Ascending aorta (tissue), 2 donors: ENCODE data around the gene VWA8. TPM values are rescaled to one million over a fixed set of nuclear protein-coding genes. Genes with fewer than 3 reads are reported as not detected.
"Not testable (repeated sequence)": the region's sequence is repeated elsewhere in the genome, so short reads cannot be mapped to it uniquely, and the experiment has no call there.

ENCODE experiments used
- DNase-seq, 2 donors: peaks; one replicate each; pipeline ENCODE4 v3.0.0-alpha.2; 2019; ENCODE audit warnings: low spot score in 2 of 2
- H3K27ac ChIP-seq, 2 donors: fragments of 200-600 bp; sonication (generic); one replicate each; pipeline ENCODE4 v1.5.1; 2016 to 2017; ENCODE audit warnings: mild to moderate bottlenecking in 1 of 2
- H3K27me3 ChIP-seq: fragments of 200-600 bp; sonication (generic); one replicate; pipeline ENCODE4 v1.5.1; 2017
- H3K36me3 ChIP-seq, 2 donors: fragments of 200-600 bp; sonication (generic); one replicate each; pipeline ENCODE4 v1.5.1; 2016
- H3K4me1 ChIP-seq, 2 donors: fragments of 200-600 bp; sonication (generic); one replicate each; pipeline ENCODE4 v1.5.1; 2016 to 2017; ENCODE audit warnings: mild to moderate bottlenecking in 1 of 2
- H3K4me3 ChIP-seq, 2 donors: fragments of 200-600 bp; sonication (generic); one replicate each; pipeline ENCODE4 v1.5.1; 2016 to 2017; ENCODE audit warnings: mild to moderate bottlenecking in 1 of 2
- H3K9me3 ChIP-seq, 2 donors: fragments of 200-600 bp; sonication (generic); one replicate each; pipeline ENCODE4 v1.5.1; 2016
- CTCF ChIP-seq, 3 experiments: fragments of 200-600 bp in 2 of 3; fragments of 450-650 bp in 1 of 3; sonication (generic) in 2 of 3; IDR thresholded peaks; one replicate each; pipeline ENCODE4 v1.5.1; 2016 to 2019; ENCODE audit warnings: antibody characterized with exemption in 3 of 3, mild to moderate bottlenecking in 1 of 3, moderate library complexity in 1 of 3
- intact Hi-C: fragments of 100-400 bp; cut with DNase I; formaldehyde crosslinking; loops from one replicate; pipeline ENCODE4 v1.15.1; 2023
- total RNA-seq: library from RNA; depleted of rRNA; stranded (reverse); fragments of >200 nt; gene quantifications from one replicate; pipeline ENCODE4 v1.1.0, GENCODE V29; 2016

VWA8 gene
- total RNA-seq, 1 donor from 2014 or later = 10.4 TPM

DNA sequence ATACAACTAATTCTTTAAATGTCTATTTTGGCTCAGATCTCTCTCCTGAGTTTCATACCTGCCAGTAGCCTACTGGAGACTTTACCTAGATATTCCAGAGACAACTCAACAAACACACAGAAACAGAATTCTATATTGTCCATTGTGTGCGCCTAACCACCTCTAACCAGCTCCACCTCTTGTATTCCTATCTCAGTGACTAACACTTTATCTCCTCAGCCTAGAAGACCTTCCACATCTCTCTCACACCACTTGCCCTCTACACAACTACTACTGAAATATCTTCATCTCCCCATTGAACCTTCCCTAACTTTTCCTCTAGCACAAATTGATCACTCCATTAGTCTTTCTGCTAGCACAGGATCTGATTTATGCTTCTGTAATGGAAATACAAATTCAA lies 6.7 kb downstream of the VWA8 start:
- no peaks in the 10 kb centered on the region for H3K9me3 ChIP-seq
- H3K36me3 ChIP-seq = peaks cover 0 to 1% of the 10 kb centered on the region in 2 donors
- no peak overlapping the region for H3K4me3 ChIP-seq
- intact Hi-C loops = no loop called here
- DNase-seq = no peak
- no peak for TF ChIP-seq CTCF (IDR thresholded peaks at IDR 0.05)
- H3K4me1 ChIP-seq = no peaks in the 10 kb centered on the region
- H3K27ac ChIP-seq = no peak overlapping the region
- H3K27me3 ChIP-seq = no peaks in the 10 kb centered on the region

GRCh38 chr13:41952749-41953148 lies 8.2 kb downstream of the VWA8 start:
- Histone ChIP-seq H3K4me3 (no peak overlapping the region), H3K4me1 (no peaks in the 10 kb centered on the region), H3K27me3 (no peaks in the 10 kb centered on the region), H3K36me3 (peaks cover 0 to 9% of the 10 kb centered on the region in 2 donors), H3K9me3 (no peaks in the 10 kb centered on the region), H3K27ac (no peak overlapping the region)
- no peak for DNase-seq
- no peak for TF ChIP-seq CTCF (IDR thresholded peaks at IDR 0.05)
- intact Hi-C loops = no loop called here

GRCh38 chr13:41949104-41949503 lies 11.8 kb downstream of the VWA8 start:
- H3K4me3 ChIP-seq, DNase-seq, intact Hi-C loops: not testable (repeated sequence)

DNA sequence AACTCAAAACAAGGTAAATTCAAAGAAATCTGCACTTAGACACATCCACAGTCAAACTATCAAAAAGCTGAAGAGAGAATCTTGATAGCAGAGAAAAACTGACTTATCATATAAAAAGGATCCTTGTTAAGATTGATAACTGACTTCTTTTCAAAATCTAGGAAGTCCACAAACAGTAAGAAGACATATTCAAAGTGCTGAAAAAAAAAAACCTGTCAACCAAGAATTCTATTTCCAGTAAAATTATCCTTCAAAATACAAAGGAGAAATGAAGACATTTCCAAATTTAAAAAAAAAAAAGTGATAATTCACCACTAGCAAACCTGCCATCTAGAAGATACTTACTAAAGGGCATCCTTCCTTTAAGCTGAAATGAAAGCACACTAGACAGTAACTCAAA lies 15.0 kb downstream of the VWA8 start:
- no peaks in the 10 kb centered on the region for H3K4me1 ChIP-seq
- H3K27me3 ChIP-seq = no peaks in the 10 kb centered on the region
- no peak overlapping the region for H3K4me3 ChIP-seq
- H3K27ac ChIP-seq = no peak overlapping the region
- peaks cover 4 to 20% of the 10 kb centered on the region in 2 donors for H3K9me3 ChIP-seq
- peaks cover 0 to 17% of the 10 kb centered on the region in 2 donors for H3K36me3 ChIP-seq
- no peak for TF ChIP-seq CTCF (IDR thresholded peaks at IDR 0.05)
- no peak for DNase-seq
- intact Hi-C loops = no loop called here

More at GRCh38 chr13:41949104-41949503, 11.8 kb downstream of the VWA8 start:
- H3K9me3 ChIP-seq = peaks cover 4 to 20% of the 10 kb centered on the region in 2 donors
- H3K36me3 ChIP-seq = peaks cover 0 to 17% of the 10 kb centered on the region in 2 donors
- H3K27ac ChIP-seq, H3K27me3 ChIP-seq, H3K4me1 ChIP-seq: not testable (repeated sequence)

DNA sequence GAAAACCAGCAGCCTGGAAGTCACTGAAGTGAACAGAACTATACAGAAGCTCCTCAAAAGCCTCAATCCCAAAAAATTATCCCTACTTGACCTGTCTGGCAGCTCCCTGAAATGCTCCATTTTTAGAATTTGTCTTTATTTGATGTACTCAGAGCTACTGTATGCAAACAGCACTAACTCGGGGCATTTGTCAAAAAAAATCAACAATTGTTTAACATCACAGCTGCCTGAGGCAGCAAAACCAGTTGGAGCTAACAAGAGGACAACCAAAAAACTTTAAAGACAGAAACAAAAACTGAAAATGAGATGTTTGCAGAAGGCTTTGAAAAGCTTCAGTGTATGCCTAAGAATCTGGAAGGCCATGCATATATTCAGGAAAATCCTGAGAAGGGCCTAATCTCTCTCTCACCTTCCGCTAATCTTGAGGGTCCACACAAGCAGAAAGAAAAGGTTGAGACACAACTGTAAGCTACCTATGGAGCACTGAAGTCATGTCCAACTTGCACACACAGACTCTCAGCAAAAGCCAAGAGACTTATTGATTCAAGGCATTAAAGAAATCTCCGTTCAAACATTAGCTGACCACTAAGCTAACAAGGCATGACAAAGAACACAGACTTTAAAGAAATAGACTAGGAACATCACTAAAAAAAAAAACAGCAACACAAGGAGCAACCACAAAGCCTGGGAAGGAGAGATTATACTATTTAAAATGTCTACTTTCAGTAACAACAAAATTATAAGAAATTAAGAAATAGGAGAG lies 16.1 kb downstream of the VWA8 start:
- no peak overlapping the region for H3K4me3 ChIP-seq
- intact Hi-C loops = no loop called here
- no peak for DNase-seq
- H3K4me1 ChIP-seq = no peaks in the 10 kb centered on the region
- H3K27me3 ChIP-seq = no peaks in the 10 kb centered on the region
- peaks cover 0 to 17% of the 10 kb centered on the region in 2 donors for H3K36me3 ChIP-seq
- H3K27ac ChIP-seq = no peak overlapping the region
- peaks cover 4 to 20% of the 10 kb centered on the region in 2 donors for H3K9me3 ChIP-seq
- no peak for TF ChIP-seq CTCF (IDR thresholded peaks at IDR 0.05)

DNA sequence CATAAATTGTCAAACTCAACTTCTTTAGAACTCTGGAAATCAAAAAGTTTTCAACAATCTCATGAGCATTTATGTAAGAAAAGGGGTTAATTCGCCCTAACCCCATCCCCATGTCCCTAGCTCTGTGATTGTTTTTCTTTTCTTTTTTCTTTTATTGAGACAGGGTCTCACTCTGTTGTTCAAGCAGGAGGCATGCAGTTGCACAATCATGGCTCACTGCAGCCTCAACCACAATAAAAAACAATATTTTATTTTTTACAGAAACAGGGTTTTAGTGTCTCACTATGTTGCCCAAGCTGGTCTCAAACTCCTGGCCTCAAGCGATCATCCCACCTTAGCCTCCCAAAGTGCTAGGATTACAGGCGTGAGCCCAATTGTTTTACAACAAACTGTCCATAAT lies 16.7 kb downstream of the VWA8 start:
- no peak overlapping the region for H3K4me3 ChIP-seq
- H3K9me3 ChIP-seq = peaks cover 4 to 20% of the 10 kb centered on the region in 2 donors
- peaks cover 0 to 16% of the 10 kb centered on the region in 2 donors for H3K36me3 ChIP-seq
- TF ChIP-seq CTCF (IDR thresholded peaks at IDR 0.05) = no peak
- DNase-seq = no peak
- intact Hi-C loops = no loop called here
- no peak overlapping the region for H3K27ac ChIP-seq
- H3K27me3 ChIP-seq = no peaks in the 10 kb centered on the region
- no peaks in the 10 kb centered on the region for H3K4me1 ChIP-seq
